GM21390 (cell line): Measurements from ENCODE around the gene NUP93.
"Not testable (repeated sequence)": the region's sequence is repeated elsewhere in the genome, so short reads cannot be mapped to it uniquely, and the experiment has no call there.

ENCODE experiments used
- ATAC-seq: cut with Tn5 transposase; IDR thresholded peaks from one replicate; pipeline ENCODE4 v1.9.1; 2021; ENCODE audit not compliant: unreplicated experiment

Gene NUP93

DNA sequence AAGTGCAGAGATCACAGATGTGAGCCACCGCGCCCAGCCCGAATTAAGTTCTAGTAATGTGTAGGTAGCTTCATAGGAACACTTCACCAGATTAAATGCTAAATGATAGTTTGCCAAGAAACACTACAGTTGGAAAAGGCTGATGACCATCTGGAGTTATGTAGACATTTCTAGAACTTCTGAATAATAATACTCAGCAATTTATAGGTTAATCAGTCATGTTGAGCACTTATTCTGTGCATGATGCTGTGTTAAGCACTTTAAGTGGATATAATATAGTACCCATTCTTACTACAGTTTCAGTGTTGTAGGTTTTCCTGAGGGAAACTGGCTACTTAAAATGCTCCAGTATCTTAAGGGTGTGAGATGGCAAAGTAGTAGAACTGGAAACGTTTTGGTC is 45.2 kb downstream of the NUP93 start:
- no peak for ATAC-seq

GRCh38 chr16:56776562-56776961 is 46.6 kb downstream of the NUP93 start:
- no peak for ATAC-seq

- ATAC-seq: no peak
These were observed 47.1 kb downstream of the NUP93 start for GRCh38 chr16:56777001-56777400.

- no peak for ATAC-seq
These were observed 47.6 kb downstream of the NUP93 start for GRCh38 chr16:56777482-56777881.

- ATAC-seq: no peak
These were observed 50.0 kb downstream of the NUP93 start for GRCh38 chr16:56779906-56780305.

- ATAC-seq: no peak
These were observed 50.7 kb downstream of the NUP93 start for GRCh38 chr16:56780646-56781045.

DNA sequence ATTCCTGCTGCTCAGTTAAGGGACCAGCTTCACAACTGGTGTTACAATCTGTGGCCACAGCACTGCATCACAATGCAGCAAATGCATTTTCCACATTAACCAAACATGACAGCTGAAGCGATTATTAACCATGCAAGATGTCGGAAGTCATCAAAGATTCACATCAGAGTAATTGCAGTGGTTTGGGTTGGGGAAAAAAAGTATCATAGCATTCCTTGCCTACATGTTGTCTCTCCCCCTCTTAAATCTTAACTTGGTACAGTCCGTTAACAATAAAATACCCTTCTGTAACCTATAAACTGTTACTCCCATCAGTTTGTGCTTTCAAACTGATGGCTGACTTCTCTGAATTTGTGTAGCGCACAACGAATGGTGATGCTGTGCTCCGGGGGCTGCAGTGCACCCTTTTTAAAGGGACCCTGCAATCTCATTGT is 51.6 kb downstream of the NUP93 start:
- no peak for ATAC-seq

GRCh38 chr16:56783344-56783743 is 53.4 kb downstream of the NUP93 start:
- no peak for ATAC-seq

GRCh38 chr16:56785317-56785716 is 55.4 kb downstream of the NUP93 start:
- no peak for ATAC-seq

- ATAC-seq: no peak
These were observed 57.2 kb downstream of the NUP93 start for GRCh38 chr16:56787167-56787566.

DNA sequence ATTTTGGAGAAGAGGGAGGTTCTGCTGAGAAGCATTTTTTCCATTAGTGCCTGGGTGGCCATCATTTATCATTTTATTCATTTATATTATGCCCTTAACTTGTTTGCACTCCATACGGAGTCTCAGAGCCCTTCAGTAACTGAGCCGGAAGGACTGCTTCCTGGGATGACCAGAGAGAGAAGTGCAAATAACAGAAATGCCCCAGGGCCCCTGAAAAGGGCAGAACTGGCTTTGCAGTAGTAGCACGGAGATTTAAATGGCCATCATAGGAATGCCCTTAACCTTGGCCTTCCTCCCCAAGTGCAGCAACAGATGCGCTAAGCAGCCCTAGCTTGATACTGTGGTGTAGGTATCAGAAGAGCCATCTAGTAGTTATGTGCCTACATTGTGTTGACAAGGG is 58.5 kb downstream of the NUP93 start:
- ATAC-seq: no peak

DNA sequence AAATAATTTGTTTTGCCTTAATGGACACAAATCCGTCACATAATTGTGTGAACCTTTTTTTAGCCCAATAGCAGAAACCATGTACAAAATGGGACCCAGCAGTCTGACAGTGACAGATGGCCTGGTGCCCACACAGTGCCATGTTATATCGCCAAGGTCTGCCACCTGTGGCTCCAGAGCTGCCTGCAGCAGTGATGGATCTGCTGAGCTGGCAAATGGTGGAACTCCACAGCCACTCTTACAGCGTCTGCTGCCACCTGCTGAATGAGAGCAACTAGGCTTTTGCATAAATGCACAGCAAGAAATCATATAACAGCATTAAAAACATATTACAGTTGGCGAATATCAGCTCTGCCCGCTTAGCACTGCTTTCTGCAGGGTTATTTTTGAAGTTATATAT is 59.4 kb downstream of the NUP93 start:
- no peak for ATAC-seq

DNA sequence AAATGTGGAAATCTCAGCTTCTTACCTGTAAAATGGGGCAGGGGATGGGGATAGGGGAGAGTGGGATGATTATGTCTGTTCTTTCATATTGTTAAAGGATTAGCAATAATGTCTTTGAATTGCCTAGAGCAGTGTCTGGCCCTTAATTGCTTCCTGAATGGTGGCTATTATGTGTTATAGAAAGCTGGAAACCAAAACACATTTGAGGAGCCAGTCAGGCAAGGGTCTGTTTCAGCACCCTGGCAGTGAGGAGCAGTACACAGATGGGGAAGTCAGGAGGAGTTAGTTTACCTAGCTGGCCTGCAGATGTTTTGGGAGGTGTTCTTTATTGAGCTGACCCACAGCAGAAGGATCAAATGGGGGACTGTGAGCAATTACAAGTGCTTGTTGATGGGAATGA is 63.0 kb downstream of the NUP93 start:
- ATAC-seq: no peak

- no peak for ATAC-seq
These were observed 63.6 kb downstream of the NUP93 start for GRCh38 chr16:56793492-56793891.

GRCh38 chr16:56795011-56795410 is 65.1 kb downstream of the NUP93 start:
- no peak for ATAC-seq

- ATAC-seq: not testable (repeated sequence)
These were observed 67.1 kb downstream of the NUP93 start for GRCh38 chr16:56797038-56797437.

- no peak for ATAC-seq
These were observed 67.9 kb downstream of the NUP93 start for GRCh38 chr16:56797861-56798260.

- ATAC-seq: no peak
These were observed 69.0 kb downstream of the NUP93 start for GRCh38 chr16:56798955-56799354.

DNA sequence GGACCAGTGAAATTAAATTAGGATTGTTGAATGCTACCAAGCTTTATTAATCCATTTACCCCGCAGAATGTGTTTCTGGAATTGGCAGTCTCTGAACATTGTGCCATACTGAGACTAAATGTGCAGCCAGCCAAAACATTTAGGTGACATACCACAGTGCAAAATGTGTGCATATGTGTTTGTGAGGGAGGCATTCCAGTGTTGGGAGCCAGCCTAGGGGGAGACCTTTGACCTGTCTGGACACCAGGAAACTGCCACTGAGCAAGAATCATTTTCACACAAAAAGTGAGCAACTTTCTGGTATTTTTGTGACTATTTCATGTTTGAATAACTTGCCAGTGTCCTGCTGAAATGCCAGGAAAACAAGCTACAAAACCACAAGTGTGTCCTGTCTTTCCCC is 70.4 kb downstream of the NUP93 start:
- no peak for ATAC-seq

DNA sequence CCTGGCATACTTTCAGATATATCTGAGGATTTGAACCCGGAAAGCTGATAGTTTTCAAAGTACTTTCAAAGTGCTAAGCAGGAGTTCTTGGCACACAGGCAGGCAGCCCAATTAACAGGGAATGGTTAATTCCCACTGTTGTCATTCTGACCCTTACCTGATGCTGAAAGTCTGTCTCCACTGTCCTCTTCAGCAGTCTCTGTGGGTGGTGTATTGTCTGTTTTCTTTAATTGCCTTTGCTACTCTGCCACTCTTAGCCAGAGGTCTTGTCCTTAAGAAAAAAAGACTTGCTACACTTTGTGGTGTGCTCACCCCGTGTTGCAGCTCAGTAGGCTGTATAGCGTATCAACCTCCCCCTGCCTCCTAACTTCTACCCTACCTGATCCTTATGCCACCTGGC is 71.8 kb downstream of the NUP93 start:
- ATAC-seq: no peak

DNA sequence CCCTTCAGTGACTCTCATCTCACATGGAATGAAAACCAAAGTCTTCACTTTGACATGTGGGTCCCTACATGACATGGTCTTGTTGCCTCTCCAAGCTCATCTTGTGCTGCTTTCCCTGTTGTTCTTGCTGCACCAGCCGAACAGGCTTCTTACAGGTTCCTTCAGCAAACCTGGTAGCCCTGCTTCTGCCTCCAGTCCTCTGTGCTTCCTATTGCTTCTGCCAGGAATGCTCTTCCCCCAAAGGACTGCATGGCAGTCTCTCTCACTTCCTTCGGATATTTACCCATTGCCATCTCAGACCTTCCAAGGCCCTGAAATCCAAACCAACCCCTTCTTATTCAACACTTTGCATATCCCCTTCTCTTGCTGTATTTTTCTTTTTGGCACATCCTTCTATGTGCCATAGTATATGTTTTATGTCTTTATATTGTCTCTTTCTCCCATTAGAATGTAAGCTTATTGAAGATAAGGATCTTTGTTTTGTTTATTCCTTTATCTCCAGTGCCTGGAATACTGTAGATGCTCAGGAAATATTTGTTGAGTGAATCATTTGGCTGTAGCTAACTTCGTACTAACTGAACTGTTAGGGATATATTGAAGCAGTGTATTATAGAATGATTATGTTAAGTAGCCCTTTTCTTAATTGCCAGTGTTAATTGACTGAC is 77.2 kb downstream of the NUP93 start:
- no peak for ATAC-seq

DNA sequence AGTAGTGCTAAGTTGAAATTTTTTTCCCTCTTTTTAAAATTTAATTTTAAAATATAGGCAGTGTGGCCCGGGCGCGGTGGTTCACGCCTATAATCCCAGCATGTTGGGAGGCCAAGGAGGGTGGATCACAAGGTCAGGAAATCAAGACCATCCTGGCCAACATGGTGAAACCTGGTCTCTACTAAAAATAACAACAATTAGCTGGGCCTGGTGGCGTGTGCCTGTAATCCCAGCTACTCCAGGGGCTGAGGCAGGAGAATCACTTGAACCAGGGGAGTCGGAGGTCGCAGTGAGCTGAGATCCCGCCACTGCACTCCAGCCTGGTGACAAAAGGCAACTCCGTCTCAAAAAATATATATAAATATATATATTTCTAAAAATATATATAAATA is 77.7 kb downstream of the NUP93 start:
- not testable (repeated sequence) for ATAC-seq

GRCh38 chr16:56810954-56811353 is 81.0 kb downstream of the NUP93 start:
- no peak for ATAC-seq
